HCT116 (cell line): ENCODE results near the gene CEP112. TPM values are rescaled to one million over a fixed set of nuclear protein-coding genes. Genes with fewer than 3 reads are reported as not detected.

Experiments used
- ATAC-seq: fragments of 200-7000 bp; cut with Tn5 transposase; 2 replicates; pipeline ENCODE4 v1.9.1; 2020; ENCODE audit warnings: mild to moderate bottlenecking, moderate library complexity
- BruUV-seq: library from RNA; stranded (reverse); fragments of 400-500 nt; replicated peaks from 2 replicates; lab custom pipeline; 2021; lab: Mats Ljungman, UMichigan
- CTCF ChIA-PET: fragments of 300-600 bp; sonication (Branson Sonifier 250); formaldehyde crosslinking; loops from one replicate; lab custom pipeline; 2021; ENCODE audit warnings: antibody characterized with exemption; lab: Charles Lee
- POLR2A ChIA-PET: fragments of 300-600, 350-600 bp; sonication (Branson Sonifier 250); formaldehyde crosslinking; loops from one replicate; lab custom pipeline; 2021; ENCODE audit warnings: antibody characterized with exemption; lab: Charles Lee
- RAD21 ChIA-PET, 2 experiments: fragments of 300-600 bp; sonication (Branson Sonifier 250); formaldehyde crosslinking; loops; one replicate each; lab custom pipeline; 2023; ENCODE audit warnings: low total read pairs in 2 of 2; ENCODE audit not compliant: uncharacterized antibody in 2 of 2, unreplicated experiment in 2 of 2, low non-redundant PET in 1 of 2; lab: Charles Lee
- DNase-seq: peaks from one replicate; pipeline ENCODE4 v3.0.0-alpha.2; 2010; ENCODE audit warnings: low read depth, low spot score
- H2AFZ ChIP-seq: fragments of 200-600 bp; shearing (Covaris generic), sonication (generic); 2 replicates; pipeline ENCODE4 v1.6.1; 2017; ENCODE audit warnings: low read depth, mixed run types, mixed read lengths, antibody characterized with exemption, low read length; ENCODE audit not compliant: poor library complexity, severe bottlenecking
- H3K27ac ChIP-seq: 2 replicates; pipeline ENCODE4 v1.5.1; 2012; ENCODE audit warnings: low read depth, low read length
- H3K27me3 ChIP-seq: fragments of 200-600 bp; sonication (generic); 2 replicates; pipeline ENCODE4 v1.6.1; 2016; ENCODE audit warnings: mixed run types, low read length, mixed read lengths; ENCODE audit not compliant: insufficient read depth
- H3K36me3 ChIP-seq, 2 experiments: fragments of 200-500 bp in 1 of 2; fragments of 200-600 bp in 1 of 2; sonication (Bioruptor generic) in 1 of 2; sonication (generic) in 1 of 2; 2 replicates each; pipeline versions ENCODE4 v1.5.1 to v1.6.1; 2014 to 2016; ENCODE audit warnings: low read length in 2 of 2, inconsistent platforms in 1 of 2, mixed read lengths in 1 of 2, mixed run types in 1 of 2; ENCODE audit not compliant: insufficient read depth in 2 of 2, control insufficient read depth in 1 of 2
- H3K4me1 ChIP-seq, 2 experiments: fragments of 200-600 bp in 1 of 2; sonication (generic) in 1 of 2; 2 replicates each; pipeline versions ENCODE4 v1.5.1 to v1.6.1; 2012 to 2017; ENCODE audit warnings: low read length in 2 of 2, inconsistent platforms in 1 of 2, mild to moderate bottlenecking in 1 of 2, mixed read lengths in 1 of 2, mixed run types in 1 of 2, moderate library complexity in 1 of 2; ENCODE audit not compliant: insufficient read depth in 2 of 2, control insufficient read depth in 1 of 2
- H3K4me2 ChIP-seq: fragments of 200-600 bp; sonication (generic); 2 replicates; pipeline ENCODE4 v1.6.1; 2017; ENCODE audit warnings: mixed run types, low read length, mixed read lengths
- H3K4me3 ChIP-seq, 2 experiments: fragments of 200-600 bp in 1 of 2; sonication (generic) in 1 of 2; replicated peaks in 1 of 2; 2 replicates each; pipeline ENCODE4 v1.5.1; 2011 to 2016; ENCODE audit warnings: low read length in 2 of 2, control low read depth in 1 of 2, low read depth in 1 of 2, mild to moderate bottlenecking in 1 of 2, mixed read lengths in 1 of 2, mixed run types in 1 of 2
- H3K79me2 ChIP-seq: fragments of 200-600 bp; sonication (generic); 2 replicates; pipeline ENCODE4 v1.6.1; 2017; ENCODE audit warnings: mild to moderate bottlenecking, mixed run types, low read length, moderate library complexity, mixed read lengths; ENCODE audit not compliant: insufficient read depth
- H3K9ac ChIP-seq: fragments of 200-600 bp; sonication (generic); 2 replicates; pipeline ENCODE4 v1.6.1; 2016; ENCODE audit warnings: low read length, mixed read lengths
- H3K9me2 ChIP-seq: fragments of 200-600 bp; sonication (generic), shearing (Covaris generic); 2 replicates; pipeline ENCODE4 v1.6.1; 2017; ENCODE audit warnings: mixed run types, mild to moderate bottlenecking, moderate library complexity; ENCODE audit not compliant: insufficient read depth
- H3K9me3 ChIP-seq, 2 experiments: fragments of 200-500 bp in 1 of 2; fragments of 200-600 bp in 1 of 2; sonication (Bioruptor generic) in 1 of 2; sonication (generic) in 1 of 2; 2 replicates each; pipeline ENCODE4 v1.6.1; 2014 to 2017; ENCODE audit warnings: low read length in 2 of 2, mixed read lengths in 2 of 2, inconsistent platforms in 1 of 2, low read depth in 1 of 2, mild to moderate bottlenecking in 1 of 2, mixed run types in 1 of 2, moderate library complexity in 1 of 2; ENCODE audit not compliant: control insufficient read depth in 1 of 2, insufficient read depth in 1 of 2
- H4K20me1 ChIP-seq: fragments of 200-600 bp; sonication (generic), shearing (Covaris generic); 2 replicates; pipeline ENCODE4 v1.6.1; 2017; ENCODE audit warnings: mixed run types, mild to moderate bottlenecking, moderate library complexity; ENCODE audit not compliant: insufficient read depth
- CBX3 ChIP-seq: IDR thresholded peaks from 2 replicates; pipeline ENCODE4 v1.6.1; 2012; ENCODE audit warnings: low read depth
- CEBPB ChIP-seq: IDR thresholded peaks from 2 replicates; pipeline ENCODE4 v1.6.1; 2012; ENCODE audit warnings: low read depth
- ELF1 ChIP-seq: IDR thresholded peaks from 2 replicates; pipeline ENCODE4 v1.6.1; 2012; ENCODE audit warnings: low read depth, borderline replicate concordance
- EZH2 ChIP-seq: fragments of 200-600 bp; sonication (generic); IDR thresholded peaks from 2 replicates; pipeline ENCODE4 v1.6.1; 2017; ENCODE audit warnings: antibody characterized with exemption, mixed run types
- EZH2phosphoT487 ChIP-seq: fragments of 200-600 bp; IDR thresholded peaks from 2 replicates; pipeline ENCODE4 v1.6.1; 2018; ENCODE audit warnings: antibody characterized with exemption, borderline replicate concordance
- JUND ChIP-seq: IDR thresholded peaks from 2 replicates; pipeline ENCODE4 v1.6.1; 2012
- POLR2AphosphoS5 ChIP-seq: IDR thresholded peaks from 2 replicates; pipeline ENCODE4 v1.6.1; 2011; ENCODE audit warnings: mild to moderate bottlenecking, low read depth, low read length, moderate library complexity
- SIN3A ChIP-seq: IDR thresholded peaks from 2 replicates; pipeline ENCODE4 v1.6.1; 2012; ENCODE audit warnings: low read depth
- SRF ChIP-seq: IDR thresholded peaks from 2 replicates; pipeline ENCODE4 v1.6.1; 2012; ENCODE audit warnings: low read depth
- TCF7L2 ChIP-seq: IDR thresholded peaks from 2 replicates; pipeline ENCODE4 v1.7.0; 2011; ENCODE audit warnings: borderline replicate concordance, inconsistent platforms; ENCODE audit not compliant: insufficient read depth, insufficient read length; ENCODE audit errors: extremely low read depth
- ZNF274 ChIP-seq: fragments of 200-500 bp; sonication (Bioruptor generic); IDR thresholded peaks from 2 replicates; pipeline ENCODE4 v1.6.1; 2014; ENCODE audit warnings: mild to moderate bottlenecking, low read depth, low read length, inconsistent platforms
- intact Hi-C: fragments of 100-400 bp; cut with micrococcal nuclease; formaldehyde crosslinking; loops from 2 replicates; pipeline ENCODE4 v1.10.0; 2022
- total RNA-seq: library from RNA; stranded (reverse); gene quantifications from one replicate; pipeline ENCODE4 v1.2.1, GENCODE V29; 2021; ENCODE audit not compliant: unreplicated experiment
- TF ChIP-seq, protein P1 (sequence below): IDR thresholded peaks from 2 replicates; pipeline ENCODE4 v1.6.1; 2011; ENCODE audit warnings: mild to moderate bottlenecking, low read length, moderate library complexity; ENCODE audit not compliant: insufficient replicate concordance; ENCODE audit errors: extremely low read depth
- TF ChIP-seq, protein P2 (sequence below): IDR thresholded peaks from 2 replicates; pipeline ENCODE4 v1.6.1; 2012; ENCODE audit warnings: low read depth

CEP112 gene
- total RNA-seq, 1 experiment from 2014 or later, result 10.9 TPM

DNA sequence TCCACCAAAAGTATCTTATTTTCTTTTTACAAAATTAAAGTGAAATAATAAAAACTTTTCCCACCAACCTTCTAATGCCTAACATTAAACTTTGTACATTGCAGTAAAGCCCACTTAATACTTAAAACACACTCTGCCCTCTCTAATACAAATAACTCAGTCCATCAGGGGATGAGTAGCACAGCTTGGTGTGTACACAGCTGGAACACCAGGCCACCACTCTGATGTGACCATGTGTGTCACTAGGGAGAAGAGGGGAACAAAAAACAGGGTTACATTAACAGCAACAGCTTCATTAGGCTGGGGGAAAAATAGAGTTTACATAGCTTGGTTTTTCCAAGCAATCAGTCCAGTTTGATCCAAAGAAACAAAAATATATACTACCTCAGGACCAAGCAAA is 295.0 kb downstream of the CEP112 start:
- Histone ChIP-seq H2AFZ (no peak overlapping the region), H3K79me2 (no peaks in the 10 kb centered on the region), H3K9me2 (no peaks in the 10 kb centered on the region), H3K27me3 (no peaks in the 10 kb centered on the region), H4K20me1 (no peaks in the 10 kb centered on the region), H3K9ac (no peak overlapping the region)
- intact Hi-C loops, result no loop called here
- no peak for ATAC-seq
- no TSS peak for BruUV-seq
- TF ChIP-seq EZH2 (no peak), EZH2phosphoT487 (no peak), CBX3 (no peak), ELF1 (no peak)
- TF ChIP-seq, protein P1, sequence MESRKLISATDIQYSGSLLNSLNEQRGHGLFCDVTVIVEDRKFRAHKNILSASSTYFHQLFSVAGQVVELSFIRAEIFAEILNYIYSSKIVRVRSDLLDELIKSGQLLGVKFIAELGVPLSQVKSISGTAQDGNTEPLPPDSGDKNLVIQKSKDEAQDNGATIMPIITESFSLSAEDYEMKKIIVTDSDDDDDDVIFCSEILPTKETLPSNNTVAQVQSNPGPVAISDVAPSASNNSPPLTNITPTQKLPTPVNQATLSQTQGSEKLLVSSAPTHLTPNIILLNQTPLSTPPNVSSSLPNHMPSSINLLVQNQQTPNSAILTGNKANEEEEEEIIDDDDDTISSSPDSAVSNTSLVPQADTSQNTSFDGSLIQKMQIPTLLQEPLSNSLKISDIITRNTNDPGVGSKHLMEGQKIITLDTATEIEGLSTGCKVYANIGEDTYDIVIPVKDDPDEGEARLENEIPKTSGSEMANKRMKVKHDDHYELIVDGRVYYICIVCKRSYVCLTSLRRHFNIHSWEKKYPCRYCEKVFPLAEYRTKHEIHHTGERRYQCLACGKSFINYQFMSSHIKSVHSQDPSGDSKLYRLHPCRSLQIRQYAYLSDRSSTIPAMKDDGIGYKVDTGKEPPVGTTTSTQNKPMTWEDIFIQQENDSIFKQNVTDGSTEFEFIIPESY, result no peak
- TF ChIP-seq, all 23 proteins: peak for 0
- H3K36me3 ChIP-seq, result no peaks in the 10 kb centered on the region
- no peaks in the 10 kb centered on the region for H3K4me1 ChIP-seq
- H3K27ac ChIP-seq, result no peak overlapping the region
- no peak for DNase-seq
- no peak overlapping the region for H3K4me2 ChIP-seq
- CTCF ChIA-PET, result no interaction called here
- POLR2A ChIA-PET, result no interaction called here
- RAD21 ChIA-PET, result no interaction called here
- H3K4me3 ChIP-seq, result no peak overlapping the region
- no peaks in the 10 kb centered on the region for H3K9me3 ChIP-seq

GRCh38 chr17:65895969-65896368 is 296.0 kb downstream of the CEP112 start:
- H3K27ac ChIP-seq, result no peak overlapping the region
- intact Hi-C loops, result no loop called here
- TF ChIP-seq ELF1 (no peak), JUND (no peak), TCF7L2 (no peak), CEBPB (no peak), ZNF274 (no peak), POLR2AphosphoS5 (no peak), SIN3A (no peak), SRF (no peak)
- TF ChIP-seq, protein P2, sequence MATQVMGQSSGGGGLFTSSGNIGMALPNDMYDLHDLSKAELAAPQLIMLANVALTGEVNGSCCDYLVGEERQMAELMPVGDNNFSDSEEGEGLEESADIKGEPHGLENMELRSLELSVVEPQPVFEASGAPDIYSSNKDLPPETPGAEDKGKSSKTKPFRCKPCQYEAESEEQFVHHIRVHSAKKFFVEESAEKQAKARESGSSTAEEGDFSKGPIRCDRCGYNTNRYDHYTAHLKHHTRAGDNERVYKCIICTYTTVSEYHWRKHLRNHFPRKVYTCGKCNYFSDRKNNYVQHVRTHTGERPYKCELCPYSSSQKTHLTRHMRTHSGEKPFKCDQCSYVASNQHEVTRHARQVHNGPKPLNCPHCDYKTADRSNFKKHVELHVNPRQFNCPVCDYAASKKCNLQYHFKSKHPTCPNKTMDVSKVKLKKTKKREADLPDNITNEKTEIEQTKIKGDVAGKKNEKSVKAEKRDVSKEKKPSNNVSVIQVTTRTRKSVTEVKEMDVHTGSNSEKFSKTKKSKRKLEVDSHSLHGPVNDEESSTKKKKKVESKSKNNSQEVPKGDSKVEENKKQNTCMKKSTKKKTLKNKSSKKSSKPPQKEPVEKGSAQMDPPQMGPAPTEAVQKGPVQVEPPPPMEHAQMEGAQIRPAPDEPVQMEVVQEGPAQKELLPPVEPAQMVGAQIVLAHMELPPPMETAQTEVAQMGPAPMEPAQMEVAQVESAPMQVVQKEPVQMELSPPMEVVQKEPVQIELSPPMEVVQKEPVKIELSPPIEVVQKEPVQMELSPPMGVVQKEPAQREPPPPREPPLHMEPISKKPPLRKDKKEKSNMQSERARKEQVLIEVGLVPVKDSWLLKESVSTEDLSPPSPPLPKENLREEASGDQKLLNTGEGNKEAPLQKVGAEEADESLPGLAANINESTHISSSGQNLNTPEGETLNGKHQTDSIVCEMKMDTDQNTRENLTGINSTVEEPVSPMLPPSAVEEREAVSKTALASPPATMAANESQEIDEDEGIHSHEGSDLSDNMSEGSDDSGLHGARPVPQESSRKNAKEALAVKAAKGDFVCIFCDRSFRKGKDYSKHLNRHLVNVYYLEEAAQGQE, result no peak
- TF ChIP-seq, protein P1, result no peak

More at GRCh38 chr17:65895969-65896368, 296.0 kb downstream of the CEP112 start:
- Histone ChIP-seq H3K9me2 (no peaks in the 10 kb centered on the region), H3K4me3 (no peak overlapping the region), H2AFZ (no peak overlapping the region), H3K9ac (no peak overlapping the region), H3K9me3 (no peaks in the 10 kb centered on the region), H3K36me3 (no peaks in the 10 kb centered on the region), H3K27me3 (no peaks in the 10 kb centered on the region), H3K4me2 (no peak overlapping the region), H3K4me1 (no peaks in the 10 kb centered on the region), H4K20me1 (no peaks in the 10 kb centered on the region), H3K79me2 (no peaks in the 10 kb centered on the region)
- no TSS peak for BruUV-seq
- ChIA-PET POLR2A (no interaction called here), RAD21 (no interaction called here), CTCF (no interaction called here)
- ATAC-seq (no peak), DNase-seq (no peak)
